NT2/D1 (cell line): Measurements from ENCODE around the gene MTHFD2L.

ENCODE experiments used
- SUZ12 ChIP-seq: IDR thresholded peaks from 2 replicates; pipeline ENCODE4 v1.6.1; 2011; ENCODE audit not compliant: insufficient read length, insufficient read depth; ENCODE audit errors: extremely low read depth
- ZNF274 ChIP-seq: IDR thresholded peaks from 2 replicates; pipeline ENCODE4 v1.6.1; 2011; ENCODE audit warnings: mild to moderate bottlenecking, low read depth, low read length

DNA sequence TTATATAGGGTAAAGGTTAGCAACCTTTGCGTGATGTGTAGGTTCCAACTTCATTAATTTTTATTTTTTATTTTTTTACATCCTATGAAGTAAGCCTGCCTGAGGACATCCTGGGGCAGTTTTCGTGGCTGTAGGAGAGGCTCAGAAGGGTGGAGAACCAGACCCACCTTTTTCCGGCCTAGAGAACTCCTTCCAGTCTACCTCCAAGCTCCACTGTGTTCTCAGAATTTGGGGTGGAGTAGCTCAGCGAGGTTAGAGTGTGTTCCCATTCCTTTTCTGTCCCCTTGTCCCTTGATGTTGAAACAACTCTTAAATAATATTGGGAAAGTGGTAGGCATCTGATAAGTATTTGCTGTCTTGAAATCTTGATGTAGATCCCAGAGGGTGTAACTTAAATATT lies 32.4 kb downstream of the MTHFD2L start:
- no peak for TF ChIP-seq SUZ12
- TF ChIP-seq ZNF274, result no peak
